Activated CD8-positive, alpha-beta memory T cell treated with anti-CD3 and anti-CD28 coated beads for 4 hours (primary cell): Measurements from ENCODE around the gene VSTM2A.
"Not testable (repeated sequence)": the region's sequence is repeated elsewhere in the genome, so short reads cannot be mapped to it uniquely, and the experiment has no call there.

Experiments
- DNase-seq, 2 donors: peaks; one replicate each; pipeline ENCODE4 v3.0.0-alpha.2; 2020; ENCODE audit warnings: low read depth in 2 of 2

The VSTM2A gene, protein sequence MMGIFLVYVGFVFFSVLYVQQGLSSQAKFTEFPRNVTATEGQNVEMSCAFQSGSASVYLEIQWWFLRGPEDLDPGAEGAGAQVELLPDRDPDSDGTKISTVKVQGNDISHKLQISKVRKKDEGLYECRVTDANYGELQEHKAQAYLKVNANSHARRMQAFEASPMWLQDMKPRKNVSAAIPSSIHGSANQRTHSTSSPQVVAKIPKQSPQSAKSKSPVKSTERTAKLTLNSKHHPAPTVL

DNA sequence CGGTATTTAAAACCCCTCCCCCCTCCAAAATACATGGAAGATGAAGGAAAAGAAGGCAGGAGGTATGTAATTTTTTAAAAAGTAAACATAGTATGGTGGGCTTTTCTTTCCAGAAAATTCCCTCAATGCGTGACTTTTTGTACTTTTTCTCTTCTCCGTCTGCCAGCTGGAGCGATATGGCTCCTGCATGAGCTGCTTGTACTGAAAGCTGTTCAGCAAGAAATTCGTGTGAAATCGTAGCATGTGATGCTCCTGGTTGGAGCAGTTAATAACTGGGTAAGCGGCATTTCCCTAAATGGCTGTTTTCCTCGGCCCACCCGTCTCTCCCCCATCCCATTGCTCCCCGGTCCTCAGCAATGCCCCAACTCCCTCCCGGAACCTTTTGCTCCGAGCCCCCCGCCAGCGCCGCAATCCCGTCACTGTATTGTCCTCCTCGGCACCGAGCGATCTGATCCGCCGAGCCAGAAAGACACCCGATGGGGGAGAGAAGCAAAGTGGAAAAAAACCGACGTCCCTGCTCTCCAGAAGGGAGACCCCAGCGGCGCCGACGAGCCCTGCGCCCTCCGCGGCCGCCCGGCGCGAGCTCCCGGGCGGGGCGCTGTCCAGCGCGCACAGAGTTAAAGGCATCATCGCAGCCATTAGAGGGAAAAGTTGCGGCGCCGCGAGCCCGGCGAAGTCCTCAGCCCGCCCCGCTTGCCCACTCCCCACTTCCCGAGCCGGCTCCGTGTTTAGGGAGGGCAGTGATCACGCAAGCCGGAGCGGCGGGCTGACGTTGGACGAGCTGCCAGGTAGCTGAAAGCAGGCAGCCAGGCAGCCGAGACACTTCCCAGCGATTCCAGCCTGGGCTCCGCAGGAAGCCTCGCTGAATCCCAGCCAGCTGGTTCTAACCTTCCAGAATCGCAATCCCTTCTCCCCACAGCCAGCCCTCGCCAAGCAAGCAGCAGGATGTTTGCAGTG is at the start of gene VSTM2A:
Gene VSTM2A, plus strand, starts transcription at position 707 of the 957 bp plus-strand sequence. CDS start 356 bp downstream, outside the sequence.
- no peak for DNase-seq

DNA sequence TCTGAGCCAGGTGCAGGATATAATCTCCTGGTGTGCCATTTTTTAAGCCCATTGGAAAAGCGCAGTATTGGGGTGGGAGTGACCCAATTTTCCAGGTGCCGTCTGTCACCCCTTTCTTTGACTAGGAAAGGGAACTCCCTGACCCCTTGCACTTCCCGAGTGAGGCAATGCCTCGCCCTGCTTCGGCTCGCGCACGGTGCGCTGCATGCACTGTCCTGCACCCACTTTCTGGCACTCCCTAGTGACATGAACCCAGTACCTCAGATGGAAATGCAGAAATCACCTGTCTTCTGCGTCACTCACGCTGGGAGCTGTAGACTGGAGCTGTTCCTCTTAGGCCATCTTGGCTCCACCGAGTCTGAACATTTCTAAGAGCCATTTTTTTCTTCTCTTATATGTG is 37.6 kb upstream of the VSTM2A start:
- DNase-seq = not testable (repeated sequence)

- no peak for DNase-seq
Measured at GRCh38 chr7:54529568-54529967, 12.6 kb upstream of the VSTM2A start.

DNA sequence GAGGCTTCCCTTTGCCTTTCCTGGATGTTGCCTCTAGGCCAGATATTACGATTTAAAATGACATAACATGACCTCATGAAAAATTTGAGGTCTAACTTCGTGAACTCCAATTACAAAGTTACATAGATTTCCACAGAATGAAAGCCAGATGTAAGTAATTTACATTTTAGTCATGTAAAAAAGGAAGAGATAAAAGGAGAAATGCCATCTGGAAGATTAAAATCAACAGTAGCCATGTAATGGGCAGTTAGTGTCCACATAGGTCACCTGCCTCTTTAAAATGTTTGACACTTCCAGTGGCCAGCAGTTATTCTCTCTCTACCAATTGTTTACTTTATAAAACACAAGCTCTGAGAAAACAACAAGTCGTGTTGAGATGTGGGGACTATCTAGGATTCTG is 4.1 kb upstream of the VSTM2A start:
- DNase-seq = no peak

DNA sequence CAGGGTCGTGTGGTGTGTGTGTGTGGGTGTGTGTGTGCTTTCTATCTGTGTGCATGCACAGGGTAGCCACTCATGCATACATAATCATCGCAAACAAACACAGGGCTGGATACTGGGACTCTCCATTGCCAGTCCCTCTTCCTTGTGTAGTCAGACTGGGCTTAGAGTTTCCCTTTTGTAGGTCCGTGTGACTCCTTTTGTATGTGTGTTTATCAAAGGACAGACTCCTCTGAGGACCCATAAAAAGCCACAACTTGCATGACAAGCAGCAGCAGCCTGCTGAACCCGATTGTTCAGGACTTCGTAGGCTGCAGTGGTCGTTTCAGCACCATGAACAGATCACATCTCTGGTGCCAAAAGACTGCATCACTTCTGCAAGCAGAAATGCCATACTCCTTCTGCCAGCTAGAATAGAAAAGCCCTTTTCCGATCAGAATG is 895 bp downstream of the VSTM2A start:
- no peak for DNase-seq

GRCh38 chr7:54544149-54544526 is 2.0 kb downstream of the VSTM2A start:
- no peak for DNase-seq

DNA sequence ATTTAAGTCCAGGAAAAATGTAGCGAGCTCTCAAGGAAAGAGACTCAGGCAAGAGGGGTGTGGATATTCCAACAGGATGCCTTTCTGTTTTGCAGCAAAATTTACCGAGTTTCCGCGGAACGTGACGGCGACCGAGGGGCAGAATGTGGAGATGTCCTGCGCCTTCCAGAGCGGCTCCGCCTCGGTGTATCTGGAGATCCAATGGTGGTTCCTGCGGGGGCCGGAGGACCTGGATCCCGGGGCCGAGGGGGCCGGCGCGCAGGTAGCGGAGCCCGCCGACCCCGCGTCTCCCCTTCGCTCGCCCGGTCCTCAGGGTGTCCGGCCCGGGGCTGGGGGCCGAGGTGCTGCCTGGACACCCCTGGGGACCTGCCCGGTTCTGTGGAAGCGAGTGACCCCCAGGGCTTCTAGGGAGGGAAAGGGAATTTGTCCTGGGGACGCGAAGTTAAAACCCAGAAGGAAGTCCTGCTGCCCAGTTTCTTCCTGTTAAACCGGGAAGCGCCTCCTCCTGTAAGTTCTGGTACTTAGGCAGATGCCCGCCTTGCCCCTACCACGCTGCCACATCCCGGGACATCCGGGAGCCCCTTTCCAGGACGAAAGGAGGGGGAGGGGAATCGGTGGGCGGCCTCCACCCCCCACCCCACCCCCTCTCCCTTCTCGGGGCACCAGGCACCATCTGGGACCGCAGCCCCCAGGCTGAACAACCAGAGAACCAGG is 2.5 kb downstream of the VSTM2A start:
- no peak for DNase-seq

- no peak for DNase-seq
Measured at GRCh38 chr7:54545241-54545563, 3.0 kb downstream of the VSTM2A start.

- DNase-seq = no peak
Measured at GRCh38 chr7:54546081-54546985, 4.2 kb downstream of the VSTM2A start.

DNA sequence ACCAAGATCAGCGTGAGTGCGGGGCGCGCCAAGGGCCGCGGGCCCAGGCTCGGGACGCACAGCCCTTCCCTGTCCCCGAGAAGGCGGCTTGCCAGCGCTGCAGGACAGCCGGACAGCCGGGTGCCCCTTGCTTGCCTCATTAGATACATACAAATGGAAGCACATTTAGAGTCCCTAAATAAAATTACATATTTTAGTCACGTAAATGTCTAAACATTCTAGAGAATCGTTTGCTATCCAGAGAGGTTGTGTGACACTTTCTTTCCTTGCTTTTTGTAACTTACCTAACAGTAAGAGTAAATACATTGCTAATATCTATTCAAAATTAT is 4.8 kb downstream of the VSTM2A start:
- no peak for DNase-seq

DNA sequence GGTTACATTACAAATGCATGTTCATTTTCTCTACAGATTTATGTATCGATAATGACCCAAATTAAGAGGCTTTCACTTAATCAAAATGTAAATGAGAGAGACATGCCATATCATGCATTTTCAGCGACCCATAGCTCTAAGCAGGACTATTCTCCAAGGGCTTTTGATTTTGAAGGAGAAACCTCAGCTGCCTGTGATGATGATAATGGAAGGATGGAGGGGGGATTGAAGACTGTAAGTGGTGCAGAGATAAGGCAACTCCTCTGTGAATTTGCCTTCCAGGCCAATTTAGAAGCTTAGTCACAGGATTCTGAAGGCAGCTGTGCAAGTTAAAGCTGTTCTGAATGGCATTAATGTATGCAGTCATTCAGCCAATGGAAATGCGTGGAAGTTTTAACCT is 8.3 kb downstream of the VSTM2A start:
- no peak for DNase-seq

DNA sequence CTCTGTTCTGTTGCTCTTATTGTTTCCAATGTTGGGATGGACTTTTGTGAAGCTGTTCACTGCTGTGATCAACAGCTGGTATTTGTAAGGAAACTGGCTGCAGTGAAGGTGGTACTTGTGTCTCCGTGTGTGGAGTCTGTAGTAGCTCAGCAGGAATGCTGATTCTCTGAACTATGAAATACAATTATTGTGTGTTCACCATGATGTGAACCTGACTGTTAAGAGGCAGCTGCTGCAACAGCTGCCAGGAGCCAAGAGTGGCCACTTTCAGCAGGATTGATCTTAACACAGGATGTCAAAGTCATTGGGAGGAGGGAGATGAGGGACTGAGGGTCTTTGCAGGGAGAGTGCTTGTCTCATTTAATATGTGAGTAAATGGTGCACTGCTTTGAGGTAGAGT is 13.9 kb downstream of the VSTM2A start:
- no peak for DNase-seq

- no peak for DNase-seq
Measured at GRCh38 chr7:54559401-54559800, 17.2 kb downstream of the VSTM2A start.

DNA sequence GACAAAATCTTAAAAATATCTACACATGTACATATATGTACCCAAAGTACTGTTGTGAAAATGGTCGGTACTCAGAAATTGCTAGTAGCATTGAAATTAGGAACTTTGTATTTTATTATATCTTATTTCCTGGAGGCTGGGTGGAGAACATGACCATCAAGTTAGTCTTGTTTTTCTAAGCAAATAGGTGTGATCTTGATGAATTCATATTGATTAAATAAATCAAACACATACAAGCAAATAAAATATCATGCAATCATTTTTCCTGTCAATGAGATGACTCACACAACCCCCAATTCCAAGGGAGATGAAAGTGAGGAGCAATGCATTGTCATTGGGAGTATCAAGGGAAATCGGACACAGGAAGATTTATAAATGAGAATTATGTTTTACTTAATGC is 18.0 kb downstream of the VSTM2A start:
- DNase-seq = no peak

- DNase-seq = no peak
Measured at GRCh38 chr7:54560723-54561122, 18.5 kb downstream of the VSTM2A start.

DNA sequence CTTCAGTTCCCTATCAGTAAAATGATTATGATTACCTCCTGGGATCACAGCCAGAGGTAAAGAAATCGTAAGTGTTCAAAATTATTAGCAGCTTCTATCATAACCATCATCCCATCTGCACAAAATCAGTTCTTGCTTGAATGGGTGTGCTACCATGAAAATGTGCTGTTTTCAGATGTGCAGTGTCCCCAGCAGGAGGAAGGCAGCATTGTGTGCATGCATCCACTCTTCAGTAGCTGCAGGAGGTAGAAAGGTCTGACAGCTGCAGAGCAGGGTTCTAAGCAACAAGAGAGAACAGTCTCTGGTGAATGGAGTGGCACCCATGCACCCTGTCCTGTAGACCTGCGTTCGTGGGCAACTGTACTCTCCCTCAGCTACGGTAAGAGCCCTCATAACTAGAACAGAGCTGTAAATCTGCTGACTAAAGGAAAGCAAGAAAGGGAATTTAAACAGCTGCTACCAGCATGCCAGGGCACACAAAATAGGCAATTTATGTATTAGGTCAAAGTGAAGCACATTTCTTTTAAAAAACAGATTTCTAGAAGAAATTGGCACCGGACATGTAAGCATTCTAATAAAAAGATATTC is 21.2 kb downstream of the VSTM2A start:
- no peak for DNase-seq

GRCh38 chr7:54565432-54565831 is 23.3 kb downstream of the VSTM2A start:
- DNase-seq = no peak

- DNase-seq = no peak
Measured at GRCh38 chr7:54581511-54581910, 39.3 kb downstream of the VSTM2A start.

DNA sequence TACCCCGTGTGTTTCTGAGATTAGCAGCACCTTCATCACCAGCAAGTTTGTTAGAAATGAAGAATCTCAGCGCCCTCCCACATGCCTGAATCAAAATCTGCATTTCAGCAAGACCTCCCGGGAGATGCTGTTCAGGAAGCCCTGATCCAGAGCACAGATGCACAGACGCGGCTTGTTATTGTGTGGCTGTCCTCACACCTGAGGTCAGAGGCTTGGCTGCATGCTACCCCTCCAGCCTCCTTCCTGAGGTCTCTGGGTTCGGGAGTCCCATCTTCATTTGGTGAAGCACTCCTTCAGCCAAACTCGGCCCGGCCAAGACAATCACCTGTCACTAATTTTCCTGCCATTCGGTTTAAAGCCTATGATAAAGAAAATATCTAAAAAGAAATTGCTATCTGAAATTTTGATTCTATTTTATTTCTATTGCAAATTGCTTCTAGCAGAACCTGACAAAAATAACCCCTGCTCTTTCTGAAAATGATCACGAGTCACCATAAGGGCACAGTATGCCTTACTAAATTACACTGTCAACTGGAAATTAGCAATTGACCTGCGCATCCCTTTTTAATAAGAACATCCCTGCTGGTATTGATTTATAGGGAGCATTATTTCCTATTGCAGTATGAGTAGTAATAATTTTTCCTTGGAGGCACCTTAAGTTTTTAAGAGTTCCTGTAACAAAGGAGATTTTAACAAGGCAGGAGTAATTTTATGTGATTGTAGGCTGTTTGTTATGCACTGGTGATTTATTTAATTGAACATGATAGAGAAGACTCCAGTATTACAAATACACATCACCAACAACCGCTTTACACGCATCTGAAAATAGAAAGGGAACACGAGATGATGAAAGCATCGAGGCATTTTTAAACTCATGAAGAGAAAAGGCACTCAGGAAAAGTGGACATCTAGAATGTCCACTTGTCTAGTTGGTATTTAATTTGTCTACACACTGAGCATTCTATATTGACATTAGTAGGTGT is 49.5 kb downstream of the VSTM2A start:
- DNase-seq = no peak

DNA sequence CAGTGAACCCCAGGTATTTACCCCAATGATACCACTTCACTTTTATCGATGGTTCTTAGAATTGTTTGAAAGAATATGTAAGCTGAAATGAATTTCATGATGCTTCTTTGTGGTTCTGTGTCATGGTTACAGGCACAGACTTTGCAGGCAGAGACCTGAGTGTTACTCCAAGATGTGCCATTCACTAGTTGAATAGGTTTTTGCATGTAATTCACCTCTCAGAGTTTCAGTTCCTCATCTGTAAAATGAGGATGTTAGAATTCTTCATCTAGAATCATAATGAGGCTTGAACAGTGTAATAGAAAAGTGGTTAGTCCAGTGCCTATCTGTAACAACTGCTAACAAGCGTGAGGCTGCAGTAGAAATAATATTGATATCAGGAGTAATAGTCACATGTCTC is 54.6 kb downstream of the VSTM2A start:
- no peak for DNase-seq
